Gastroesophageal sphincter (tissue), 4 donors: Measurements from ENCODE around the gene S1PR5. TPM values are rescaled to one million over a fixed set of nuclear protein-coding genes. Genes with fewer than 3 reads are reported as not detected.

Experiments
- ATAC-seq: fragments of 150-250 bp; one replicate; pipeline ENCODE4 v1.9.1; 2016; ENCODE audit warnings: mild to moderate bottlenecking, moderate library complexity
- H3K27ac ChIP-seq, 4 donors: fragments of 200-600 bp; sonication (generic) in 3 of 4; 1 replicate in 3 of 4; 2 replicates in 1 of 4; pipeline ENCODE4 v1.5.1; 2016 to 2019
- H3K27me3 ChIP-seq: fragments of 200-600 bp; sonication (generic); one replicate; pipeline ENCODE4 v1.5.1; 2019
- H3K36me3 ChIP-seq, 2 donors: fragments of 200-600 bp; sonication (generic); one replicate each; pipeline ENCODE4 v1.5.1; 2019; ENCODE audit warnings: control low read depth in 1 of 2
- H3K4me1 ChIP-seq, 3 donors: fragments of 200-600 bp; sonication (generic); 1 replicate in 2 of 3; 2 replicates in 1 of 3; pipeline ENCODE4 v1.5.1; 2016 to 2019; ENCODE audit warnings: control low read depth in 2 of 3
- H3K4me3 ChIP-seq, 2 donors: fragments of 200-600 bp; sonication (generic); one replicate each; pipeline ENCODE4 v1.5.1; 2019; ENCODE audit warnings: mild to moderate bottlenecking in 1 of 2, moderate library complexity in 1 of 2
- H3K9me3 ChIP-seq, 3 donors: fragments of 200-600 bp; sonication (generic); one replicate each; pipeline ENCODE4 v1.5.1; 2017 to 2019; ENCODE audit warnings: control low read depth in 2 of 3
- CTCF ChIP-seq, 4 experiments: fragments of 200-600 bp in 2 of 4; fragments of 450-650 bp in 2 of 4; sonication (generic) in 1 of 4; IDR thresholded peaks; one replicate each; pipeline ENCODE4 v1.5.1; 2017 to 2019; ENCODE audit warnings: antibody characterized with exemption in 4 of 4, mild to moderate bottlenecking in 2 of 4, moderate library complexity in 2 of 4
- EP300 ChIP-seq: sonication (generic); formaldehyde crosslinking; IDR thresholded peaks from one replicate; pipeline ENCODE4 v1.6.1; 2017; ENCODE audit warnings: antibody characterized with exemption, mild to moderate bottlenecking
- POLR2A ChIP-seq, 2 donors: fragments of 450-650 bp; IDR thresholded peaks; one replicate each; pipeline ENCODE4 v1.6.1; 2017; ENCODE audit warnings: antibody characterized with exemption in 2 of 2, mild to moderate bottlenecking in 2 of 2, moderate library complexity in 1 of 2
- POLR2AphosphoS5 ChIP-seq: sonication (generic); formaldehyde crosslinking; IDR thresholded peaks from one replicate; pipeline ENCODE4 v1.6.1; 2017; ENCODE audit warnings: antibody characterized with exemption
- WGBS, 2 donors: methylation state at CpG; one replicate each; pipeline ENCODE4 v1.1.5; 2018; ENCODE audit warnings: low coverage in 1 of 2; 5-methylcytosine and 5-hydroxymethylcytosine counted together
- total RNA-seq, 4 donors: library from RNA; depleted of rRNA; stranded (reverse); fragments of >200 nt; gene quantifications; one replicate each; pipeline ENCODE4 v1.1.0, GENCODE V29; 2016

S1PR5 gene
- total RNA-seq, 4 donors from 2014 or later: 1.1 TPM; not detected in 3

GRCh38 chr19:10554760-10555609, 37.7 kb upstream of the S1PR5 start:
- Histone ChIP-seq H3K36me3 (peaks cover 0 to 100% of the 10 kb centered on the region in 2 donors), H3K4me3 (no peak overlapping the region), H3K9me3 (no peaks in the 10 kb centered on the region), H3K27me3 (no peaks in the 10 kb centered on the region), H3K4me1 (no peaks in the 10 kb centered on the region), H3K27ac (no peak overlapping the region)
- ATAC-seq: no peak
- WGBS, 2 donors: 72 to 77% methylated on average over 3 to 6 of the region's 30 CpGs
- TF ChIP-seq POLR2A (IDR thresholded peaks at IDR 0.05): no peak
- TF ChIP-seq POLR2AphosphoS5: no peak
- TF ChIP-seq CTCF (IDR thresholded peaks at IDR 0.05): no peak
- no peak for TF ChIP-seq EP300

GRCh38 chr19:10553943-10554381, 36.7 kb upstream of the S1PR5 start:
- no peaks in the 10 kb centered on the region for H3K27me3 ChIP-seq
- no peak overlapping the region for H3K4me3 ChIP-seq
- H3K4me1 ChIP-seq: no peaks in the 10 kb centered on the region
- H3K27ac ChIP-seq: peak overlapping the region in 1 of 4 donors; percentile 7
- peaks cover 0 to 100% of the 10 kb centered on the region in 2 donors for H3K36me3 ChIP-seq
- ATAC-seq: no peak
- H3K9me3 ChIP-seq: no peaks in the 10 kb centered on the region
- 33 to 80% methylated on average over 1 of the region's 12 CpGs for WGBS, 2 donors
- TF ChIP-seq EP300: no peak
- no peak for TF ChIP-seq CTCF (IDR thresholded peaks at IDR 0.05)
- no peak for TF ChIP-seq POLR2AphosphoS5
- TF ChIP-seq POLR2A (IDR thresholded peaks at IDR 0.05): no peak

GRCh38 chr19:10553087-10553667, 35.9 kb upstream of the S1PR5 start:
- WGBS, 2 donors: 59% methylated on average over 6 of the region's 13 CpGs; no CpG with 5 or more reads in 1 of the 2 donors
- H3K36me3 ChIP-seq: peaks cover 0 to 100% of the 10 kb centered on the region in 2 donors
- no peak for ATAC-seq

GRCh38 chr19:10552510-10553053, 35.3 kb upstream of the S1PR5 start:
- no peak for ATAC-seq
- no peak for TF ChIP-seq POLR2AphosphoS5
- TF ChIP-seq EP300: no peak
- no peak for TF ChIP-seq CTCF (IDR thresholded peaks at IDR 0.05)
- TF ChIP-seq POLR2A (IDR thresholded peaks at IDR 0.05): no peak
- Histone ChIP-seq H3K4me1 (no peaks in the 10 kb centered on the region), H3K9me3 (no peaks in the 10 kb centered on the region), H3K4me3 (no peak overlapping the region), H3K27me3 (no peaks in the 10 kb centered on the region), H3K27ac (peak overlapping the region in 1 of 4 donors; percentile 10), H3K36me3 (peaks cover 0 to 100% of the 10 kb centered on the region in 2 donors)
- WGBS, 2 donors: 73% methylated on average over 6 of the region's 12 CpGs; no CpG with 5 or more reads in 1 of the 2 donors

More at GRCh38 chr19:10553087-10553667, 35.9 kb upstream of the S1PR5 start:
- Histone ChIP-seq H3K27ac (peak overlapping the region in 1 of 4 donors; percentile 10), H3K4me3 (no peak overlapping the region), H3K27me3 (no peaks in the 10 kb centered on the region), H3K4me1 (no peaks in the 10 kb centered on the region), H3K9me3 (no peaks in the 10 kb centered on the region)
- TF ChIP-seq POLR2AphosphoS5 (no peak), CTCF (IDR thresholded peaks at IDR 0.05) (no peak), EP300 (no peak), POLR2A (IDR thresholded peaks at IDR 0.05) (no peak)
